GM12872 (cell line): ENCODE data around the gene INPP5D.

Experiments used
- CTCF ChIP-seq: IDR thresholded peaks from 3 replicates; pipeline ENCODE4 v1.5.1; 2011; ENCODE audit warnings: low read depth, mild to moderate bottlenecking, low read length, moderate library complexity; ENCODE audit not compliant: insufficient read depth

INPP5D gene

DNA sequence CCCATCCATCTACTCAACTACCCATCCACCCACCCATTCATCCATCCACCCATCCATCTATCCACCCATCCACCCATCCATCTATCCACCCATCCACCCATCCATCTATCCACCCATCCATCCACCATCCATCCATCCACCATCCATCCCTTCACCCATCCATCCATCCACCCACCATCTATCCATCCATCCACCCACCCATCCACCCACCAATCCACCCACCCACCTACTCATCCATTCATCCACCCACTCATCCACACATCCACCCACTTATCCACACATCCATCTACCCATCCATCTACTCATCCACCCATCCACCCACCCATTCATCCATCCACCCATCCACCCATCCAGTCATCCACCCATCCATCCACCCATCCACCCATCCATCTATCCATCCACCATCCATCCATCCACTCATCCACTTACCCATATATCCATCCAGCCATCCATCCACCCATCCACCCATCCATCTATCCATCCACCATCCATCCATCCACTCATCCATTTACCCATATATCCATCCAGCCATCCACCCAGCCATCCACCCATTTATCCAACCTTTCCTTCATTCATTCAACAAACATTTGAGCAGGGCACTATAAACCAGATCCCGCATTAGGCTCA, 45.0 kb upstream of the INPP5D start:
- no peak for TF ChIP-seq CTCF

- no peak for TF ChIP-seq CTCF
These were observed 42.2 kb upstream of the INPP5D start for GRCh38 chr2:233017947-233018346.

- TF ChIP-seq CTCF: no peak
These were observed 39.7 kb upstream of the INPP5D start for GRCh38 chr2:233020454-233020853.

GRCh38 chr2:233021771-233022170, 38.4 kb upstream of the INPP5D start:
- no peak for TF ChIP-seq CTCF

GRCh38 chr2:233022561-233022960, 37.6 kb upstream of the INPP5D start:
- no peak for TF ChIP-seq CTCF

GRCh38 chr2:233023007-233023760, 37.0 kb upstream of the INPP5D start:
- TF ChIP-seq CTCF: no peak

- TF ChIP-seq CTCF: no peak
These were observed 36.3 kb upstream of the INPP5D start for GRCh38 chr2:233023761-233024410.
